A549 treated with ZK216348 at 1 μM for 4 hours (cell line): ENCODE measurements around the gene SERP2. TPM values are rescaled to one million over a fixed set of nuclear protein-coding genes. Genes with fewer than 3 reads are reported as not detected.

Experiments
- total RNA-seq: library from RNA; stranded (reverse); fragments of 200-300 nt; extraction: Qiagen RNA extraction; gene quantifications from 5 replicates; pipeline ENCODE4 v1.2.3, GENCODE V29; 2022; ENCODE audit warnings: low read depth

The SERP2 gene
- total RNA-seq = not detected in 5 replicates

GRCh38 chr13:44373601-44374347, at the start of gene SERP2:
Gene SERP2, plus strand, starts transcription at chr13:44373824. Its CDS starts 202 bp downstream, at chr13:44374026.

Other genes starting within 250 kb of the SERP2 start
- gene TSC22D1, start 202.5 kb downstream of the SERP2 start, total RNA-seq = 48.6 to 71.6 TPM (median 66.8 TPM) in 5 replicates